ENCODE results near the gene CXorf58. TPM values are rescaled to one million over a fixed set of nuclear protein-coding genes. Genes with fewer than 3 reads are reported as not detected.

CXorf58 gene
- total and polyA plus RNA-seq, 4 donors, result 0.12 to 0.15 (median 0.15) TPM; not detected in 1

GRCh38 chrX:23879380-23880090, 28.3 kb upstream of the CXorf58 start:
- TF ChIP-seq CTCF (IDR thresholded peaks at IDR 0.05; ENCODE audit: control extremely low read depth, extremely low read depth), result no peak
- no peak for ATAC-seq (ENCODE audit: insufficient read depth, low FRiP score)
- H3K27ac ChIP-seq (ENCODE audit: low read depth in 1 of 2, low read length in 1 of 2), result no peak overlapping the region

GRCh38 chrX:23883737-23884354, 24.0 kb upstream of the CXorf58 start:
- Histone ChIP-seq H3K9ac (ENCODE audit: insufficient read depth in 1 of 2, low read length in 2 of 2) (no peak overlapping the region), H3K27ac (ENCODE audit: low read depth in 1 of 2, low read length in 1 of 2) (no peak overlapping the region), H3K27me3 (ENCODE audit: control insufficient read depth in 3 of 3, insufficient read depth in 3 of 3, low read length in 2 of 3) (peaks cover 0 to 24% (median 4%) of the 10 kb centered on the region in 3 donors), H3K36me3 (ENCODE audit: control insufficient read depth in 4 of 4, insufficient read depth in 4 of 4, low read length in 4 of 4) (no peaks in the 10 kb centered on the region), H3K4me3 (no peak overlapping the region), H3K4me1 (ENCODE audit: control insufficient read depth in 5 of 5, insufficient read depth in 5 of 5, low read length in 5 of 5) (peaks cover 0 to 6% (median 0%) of the 10 kb centered on the region in 5 donors), H3K9me3 (ENCODE audit: control insufficient read depth in 4 of 4, insufficient read depth in 3 of 4, low read length in 3 of 4) (no peaks in the 10 kb centered on the region)
- 53 to 67% methylated on average over 9 of the region's 9 CpGs for WGBS, 2 donors
- no peak for TF ChIP-seq CTCF (IDR thresholded peaks at IDR 0.05; ENCODE audit: control extremely low read depth, extremely low read depth)
- no peak for DNase-seq
- peak; percentile 48 for ATAC-seq (ENCODE audit: insufficient read depth, low FRiP score)

More at GRCh38 chrX:23879380-23880090, 28.3 kb upstream of the CXorf58 start:
- Histone ChIP-seq H3K9me3 (ENCODE audit: control insufficient read depth in 4 of 4, insufficient read depth in 3 of 4, low read length in 3 of 4) (no peaks in the 10 kb centered on the region), H3K36me3 (ENCODE audit: control insufficient read depth in 4 of 4, insufficient read depth in 4 of 4, low read length in 4 of 4) (no peaks in the 10 kb centered on the region), H3K4me1 (ENCODE audit: control insufficient read depth in 5 of 5, insufficient read depth in 5 of 5, low read length in 5 of 5) (peaks cover 0 to 6% (median 0%) of the 10 kb centered on the region in 5 donors), H3K27me3 (ENCODE audit: control insufficient read depth in 3 of 3, insufficient read depth in 3 of 3, low read length in 2 of 3) (peaks cover 0 to 32% (median 1%) of the 10 kb centered on the region in 3 donors), H3K9ac (ENCODE audit: insufficient read depth in 1 of 2, low read length in 2 of 2) (peak overlapping the region in 1 of 2 donors; percentile 38), H3K4me3 (no peak overlapping the region)
- WGBS, 2 donors, result 31 to 75% methylated on average over 2 of the region's 2 CpGs
- DNase-seq, result no peak

- ATAC-seq (ENCODE audit: insufficient read depth, low FRiP score) (no peak), DNase-seq (no peak)
- Histone ChIP-seq H3K27ac (ENCODE audit: low read depth in 1 of 2, low read length in 1 of 2) (no peak overlapping the region), H3K36me3 (ENCODE audit: control insufficient read depth in 4 of 4, insufficient read depth in 4 of 4, low read length in 4 of 4) (no peaks in the 10 kb centered on the region), H3K4me1 (ENCODE audit: control insufficient read depth in 5 of 5, insufficient read depth in 5 of 5, low read length in 5 of 5) (peaks cover 0 to 3% (median 0%) of the 10 kb centered on the region in 5 donors), H3K4me3 (no peak overlapping the region), H3K27me3 (ENCODE audit: control insufficient read depth in 3 of 3, insufficient read depth in 3 of 3, low read length in 2 of 3) (peaks cover 0 to 24% (median 4%) of the 10 kb centered on the region in 3 donors), H3K9me3 (ENCODE audit: control insufficient read depth in 4 of 4, insufficient read depth in 3 of 4, low read length in 3 of 4) (no peaks in the 10 kb centered on the region), H3K9ac (ENCODE audit: insufficient read depth in 1 of 2, low read length in 2 of 2) (no peak overlapping the region)
- TF ChIP-seq CTCF (IDR thresholded peaks at IDR 0.05; ENCODE audit: control extremely low read depth, extremely low read depth), result no peak
- 42 to 66% methylated on average over 4 of the region's 4 CpGs for WGBS, 2 donors
Observed at GRCh38 chrX:23884427-23885024, 23.3 kb upstream of the CXorf58 start.

Data from lung (tissue), 12 donors.